ENCODE measurements around the gene TAF11L8.
"Not testable (repeated sequence)": the region's sequence is repeated elsewhere in the genome, so short reads cannot be mapped to it uniquely, and the experiment has no call there.

The TAF11L8 gene

DNA sequence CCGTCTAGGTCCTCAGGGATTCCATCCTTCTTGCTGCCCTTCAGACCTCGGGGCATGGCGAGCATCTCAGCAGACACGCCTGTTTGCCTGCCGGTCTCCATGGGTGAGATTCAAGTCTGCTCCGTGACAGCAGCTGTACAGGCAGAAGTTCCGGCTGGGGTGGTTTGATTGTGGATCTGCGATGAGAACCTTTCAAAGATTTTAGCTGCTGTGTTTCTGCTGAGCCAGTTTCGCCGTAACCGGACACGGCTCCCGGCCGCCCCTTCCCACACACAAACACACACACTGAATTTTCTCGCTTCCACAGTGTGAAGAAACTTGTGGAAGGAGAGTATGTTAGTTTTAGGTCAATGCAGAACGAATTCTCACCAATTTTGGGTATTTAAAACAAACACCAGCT, at the start of gene TAF11L8:
TSS of gene TAF11L8 (minus strand) at position 101 of the 400 bp plus-strand sequence.
- DNase-seq (ENCODE audit: low read depth) = not testable (repeated sequence)

- no peak for DNase-seq (ENCODE audit: low read depth)
Measured at GRCh38 chr5:17634160-17634559, 43.4 kb upstream of the TAF11L8 start, which contains the start of gene TAF11L14. Gene TAF11L14 (plus strand): TSS chr5:17634460.

DNA sequence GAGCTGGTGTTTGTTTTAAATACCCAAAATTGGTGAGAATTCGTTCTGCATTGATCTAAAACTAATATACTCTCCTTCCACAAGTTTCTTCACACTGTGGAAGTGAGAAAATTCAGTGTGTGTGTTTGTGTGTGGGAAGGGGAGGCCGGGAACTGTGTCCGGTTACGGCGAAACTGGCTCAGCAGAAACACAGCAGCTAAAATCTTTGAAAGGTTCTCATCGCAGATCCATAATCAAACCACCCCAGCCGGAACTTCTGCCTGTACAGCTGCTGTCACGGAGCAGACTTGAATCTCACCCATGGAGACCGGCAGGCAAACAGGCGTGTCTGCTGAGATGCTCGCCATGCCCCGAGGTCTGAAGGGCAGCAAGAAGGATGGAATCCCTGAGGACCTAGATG, 41.0 kb upstream of the TAF11L8 start, which contains the start of gene TAF11L13:
TSS of gene TAF11L13 (plus strand) at position 301 of the 400 bp plus-strand sequence.
- DNase-seq (ENCODE audit: low read depth) = not testable (repeated sequence)

DNA sequence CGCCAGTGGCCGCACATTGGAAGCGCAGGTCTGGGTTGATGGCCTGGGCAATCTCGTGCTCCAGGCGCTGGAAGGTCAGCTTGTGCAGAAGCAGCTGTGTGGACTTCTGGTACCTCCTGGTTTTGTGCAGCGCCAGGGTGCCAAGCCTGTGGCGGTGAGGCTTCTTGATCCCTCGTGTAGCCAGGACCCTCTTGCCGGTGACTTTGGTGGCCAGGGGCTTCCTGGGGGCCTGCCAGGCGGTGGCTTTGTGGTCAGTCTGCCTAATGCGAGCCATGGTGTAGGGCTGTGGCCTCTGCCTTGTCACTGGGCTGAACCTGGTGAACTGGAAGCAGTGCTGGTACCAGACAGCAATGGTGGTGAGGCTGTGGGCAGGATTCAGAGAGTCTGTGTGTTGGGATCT, 34.9 kb upstream of the TAF11L8 start:
- DNase-seq (ENCODE audit: low read depth) = no peak

DNA sequence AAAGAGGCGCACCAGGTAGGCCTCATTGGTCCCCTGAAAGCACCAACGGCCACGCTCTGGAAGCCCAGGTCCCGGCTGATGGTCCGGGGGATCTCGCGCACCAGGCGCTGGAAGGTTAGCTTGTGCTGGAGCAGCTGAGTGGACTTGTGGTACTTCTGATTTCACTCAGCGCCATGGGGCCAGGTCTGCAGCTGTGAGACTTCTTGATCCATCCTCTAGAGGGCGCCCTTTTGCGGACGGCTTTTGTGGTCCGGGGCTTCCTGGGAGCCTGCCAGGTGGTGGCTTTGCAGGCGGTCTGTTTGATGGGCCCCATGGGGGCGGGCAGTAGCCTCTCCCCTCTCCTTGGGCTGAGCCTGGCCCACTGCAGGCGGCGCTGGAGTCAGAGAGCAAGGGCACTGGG, 29.9 kb upstream of the TAF11L8 start:
- DNase-seq (ENCODE audit: low read depth) = no peak

GRCh38 chr5:17619354-17619753, 28.6 kb upstream of the TAF11L8 start:
- DNase-seq (ENCODE audit: low read depth) = no peak

DNA sequence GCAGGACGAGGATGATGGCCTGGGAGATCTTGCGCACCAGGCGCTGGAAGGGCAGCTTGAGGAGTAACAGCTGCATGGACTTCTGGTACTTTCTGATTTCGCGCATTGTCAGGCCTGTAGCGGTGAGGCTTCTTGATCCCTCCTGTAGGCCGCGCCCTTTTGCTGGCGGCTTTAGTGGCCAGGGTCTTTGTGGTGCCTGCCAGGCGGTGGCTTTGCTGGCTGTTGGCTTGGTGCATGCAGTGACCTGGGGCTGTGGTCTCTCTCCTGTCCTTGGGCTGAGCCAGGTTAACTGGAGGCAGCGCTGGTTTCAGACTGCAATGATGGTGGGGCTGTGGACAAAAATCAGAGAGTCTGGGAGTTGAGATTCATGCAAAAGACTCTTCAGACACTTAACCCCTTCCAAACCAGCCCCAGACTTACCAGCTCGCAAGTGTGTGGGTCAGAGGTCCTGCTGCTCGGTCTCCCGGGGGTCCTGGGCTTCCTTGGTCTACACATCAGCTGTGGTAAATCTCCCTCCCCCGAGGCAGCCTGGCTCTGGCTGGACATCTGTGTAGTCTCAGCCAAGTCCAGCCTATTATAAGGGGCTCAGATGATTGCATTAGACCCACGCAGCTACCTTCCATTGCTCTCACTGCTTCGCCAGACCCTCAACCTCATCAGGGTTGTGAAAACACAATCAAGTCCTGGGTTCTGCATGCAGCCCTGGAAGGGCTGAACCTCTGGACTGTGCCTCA, 24.3 kb upstream of the TAF11L8 start:
- no peak for DNase-seq (ENCODE audit: low read depth)

DNA sequence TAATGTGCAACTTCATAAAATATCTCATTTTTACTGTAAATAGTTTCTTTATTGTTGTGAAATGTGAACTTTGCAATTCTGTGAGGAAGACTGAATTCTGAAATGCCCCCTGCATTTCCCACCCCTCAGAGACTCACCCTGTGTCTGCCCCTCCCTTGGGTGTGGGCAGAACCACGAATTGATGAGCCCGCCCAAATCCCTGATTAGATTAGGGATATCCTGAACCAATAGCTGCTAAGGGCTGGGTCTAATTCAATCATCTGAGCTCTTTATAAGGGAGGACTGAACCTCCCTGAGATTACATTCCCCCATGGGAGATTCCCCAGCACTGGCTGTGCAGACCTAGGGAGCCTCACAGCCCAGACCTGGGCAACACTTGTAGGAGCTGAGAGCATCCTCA, 19.3 kb upstream of the TAF11L8 start, which contains the start of gene TAF11L12:
TSS of gene TAF11L12 (plus strand) at position 301 of the 400 bp plus-strand sequence.
- not testable (repeated sequence) for DNase-seq (ENCODE audit: low read depth)

DNA sequence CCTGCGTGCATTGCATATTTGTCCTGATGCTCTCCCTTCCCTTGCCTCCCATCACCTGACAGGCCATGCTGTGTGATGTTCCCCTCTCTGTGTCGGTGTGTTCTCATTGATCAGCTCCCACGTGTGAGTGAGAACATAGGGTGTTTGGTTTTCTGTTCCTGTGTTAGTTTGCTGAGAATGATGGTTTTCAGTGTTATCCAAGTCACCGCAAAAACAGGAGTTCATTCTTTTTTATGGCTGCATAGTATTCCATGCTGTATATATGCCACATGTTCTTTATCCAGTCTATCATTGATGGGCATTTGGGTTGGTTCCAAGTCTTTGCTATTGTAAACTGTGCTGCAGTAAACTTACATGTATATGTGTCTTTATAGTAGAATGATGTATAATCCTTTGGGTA, 16.7 kb upstream of the TAF11L8 start:
- not testable (repeated sequence) for DNase-seq (ENCODE audit: low read depth)

GRCh38 chr5:17604951-17605350, 14.2 kb upstream of the TAF11L8 start:
- no peak for DNase-seq (ENCODE audit: low read depth)

DNA sequence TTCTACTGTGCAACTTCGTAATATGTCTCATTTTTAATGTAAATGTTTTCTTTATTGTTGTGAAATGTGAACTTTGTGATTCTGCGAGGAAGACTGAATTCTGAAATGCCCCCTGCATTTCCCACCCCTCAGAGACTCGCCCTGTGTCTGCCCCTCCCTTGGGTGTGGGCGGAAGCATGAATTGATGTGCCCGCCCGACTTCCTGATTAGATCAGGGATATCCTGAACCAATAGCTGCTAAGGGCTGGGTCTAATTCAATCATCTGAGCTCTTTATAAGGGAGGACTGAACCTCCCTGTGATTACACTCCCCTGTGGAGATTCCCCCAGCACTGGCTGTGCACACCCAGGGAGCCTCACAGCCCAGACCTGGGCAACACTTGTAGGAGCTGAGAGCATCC, 13.1 kb upstream of the TAF11L8 start, which contains the start of gene TAF11L11:
TSS of gene TAF11L11 (plus strand) at position 304 of the 400 bp plus-strand sequence.
- DNase-seq (ENCODE audit: low read depth) = not testable (repeated sequence)

DNA sequence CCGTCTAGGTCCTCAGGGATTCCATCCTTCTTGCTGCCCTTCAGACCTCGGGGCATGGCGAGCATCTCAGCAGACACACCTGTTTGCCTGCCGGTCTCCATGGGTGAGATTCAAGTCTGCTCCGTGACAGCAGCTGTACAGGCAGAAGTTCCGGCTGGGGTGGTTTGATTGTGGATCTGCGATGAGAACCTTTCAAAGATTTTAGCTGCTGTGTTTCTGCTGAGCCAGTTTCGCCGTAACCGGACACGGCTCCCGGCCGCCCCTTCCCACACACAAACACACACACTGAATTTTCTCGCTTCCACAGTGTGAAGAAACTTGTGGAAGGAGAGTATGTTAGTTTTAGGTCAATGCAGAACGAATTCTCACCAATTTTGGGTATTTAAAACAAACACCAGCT, 7.0 kb upstream of the TAF11L8 start, which contains the start of gene TAF11L10:
TSS of gene TAF11L10 (minus strand) at position 101 of the 400 bp plus-strand sequence.
- DNase-seq (ENCODE audit: low read depth) = not testable (repeated sequence)

GRCh38 chr5:17594255-17594654, 3.5 kb upstream of the TAF11L8 start, which contains the start of gene TAF11L9:
Gene TAF11L9 (minus strand): TSS chr5:17594394.
- not testable (repeated sequence) for DNase-seq (ENCODE audit: low read depth)

DNA sequence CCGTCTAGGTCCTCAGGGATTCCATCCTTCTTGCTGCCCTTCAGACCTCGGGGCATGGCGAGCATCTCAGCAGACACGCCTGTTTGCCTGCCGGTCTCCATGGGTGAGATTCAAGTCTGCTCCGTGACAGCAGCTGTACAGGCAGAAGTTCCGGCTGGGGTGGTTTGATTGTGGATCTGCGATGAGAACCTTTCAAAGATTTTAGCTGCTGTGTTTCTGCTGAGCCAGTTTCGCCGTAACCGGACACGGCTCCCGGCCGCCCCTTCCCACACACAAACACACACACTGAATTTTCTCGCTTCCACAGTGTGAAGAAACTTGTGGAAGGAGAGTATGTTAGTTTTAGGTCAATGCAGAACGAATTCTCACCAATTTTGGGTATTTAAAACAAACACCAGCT, 5.1 kb downstream of the TAF11L8 start, which contains the start of gene TAF11L7:
TSS of gene TAF11L7 (minus strand) at position 101 of the 400 bp plus-strand sequence.
- DNase-seq (ENCODE audit: low read depth) = not testable (repeated sequence)

Measured in amniotic epithelial cell (primary cell).